GM12878 (cell line): Measurements from ENCODE around the gene NKAIN4.

ENCODE experiments used
- EP300 ChIP-seq, 2 experiments: fragments of 150-350 bp in 1 of 2; IDR thresholded peaks; 2 replicates each; pipeline ENCODE4 v1.6.1; 2011 to 2012; ENCODE audit warnings: low read depth in 2 of 2, low read length in 2 of 2, borderline replicate concordance in 1 of 2, improper control_type of control experiment in 1 of 2, inconsistent platforms in 1 of 2; ENCODE audit not compliant: control insufficient read depth in 1 of 2
- SMC3 ChIP-seq: IDR thresholded peaks from 2 replicates; pipeline ENCODE4 v1.6.1; 2011; ENCODE audit warnings: low read length, improper control_type of control experiment, borderline replicate concordance

- TF ChIP-seq SMC3 (no peak), EP300 (IDR thresholded peaks at IDR 0.05; ENCODE audit: borderline replicate concordance in 1 of 2, control insufficient read depth in 1 of 2, low read depth in 2 of 2, low read length in 2 of 2) (no peak)
Measured at GRCh38 chr20:63227260-63227659, 27.0 kb downstream of the NKAIN4 start.
